ENCODE measurements around the gene CYB561D1.

CYB561D1 gene

GRCh38 chr1:109490934-109491302 is 3.0 kb upstream of the CYB561D1 start:
- TF ChIP-seq, protein P1, sequence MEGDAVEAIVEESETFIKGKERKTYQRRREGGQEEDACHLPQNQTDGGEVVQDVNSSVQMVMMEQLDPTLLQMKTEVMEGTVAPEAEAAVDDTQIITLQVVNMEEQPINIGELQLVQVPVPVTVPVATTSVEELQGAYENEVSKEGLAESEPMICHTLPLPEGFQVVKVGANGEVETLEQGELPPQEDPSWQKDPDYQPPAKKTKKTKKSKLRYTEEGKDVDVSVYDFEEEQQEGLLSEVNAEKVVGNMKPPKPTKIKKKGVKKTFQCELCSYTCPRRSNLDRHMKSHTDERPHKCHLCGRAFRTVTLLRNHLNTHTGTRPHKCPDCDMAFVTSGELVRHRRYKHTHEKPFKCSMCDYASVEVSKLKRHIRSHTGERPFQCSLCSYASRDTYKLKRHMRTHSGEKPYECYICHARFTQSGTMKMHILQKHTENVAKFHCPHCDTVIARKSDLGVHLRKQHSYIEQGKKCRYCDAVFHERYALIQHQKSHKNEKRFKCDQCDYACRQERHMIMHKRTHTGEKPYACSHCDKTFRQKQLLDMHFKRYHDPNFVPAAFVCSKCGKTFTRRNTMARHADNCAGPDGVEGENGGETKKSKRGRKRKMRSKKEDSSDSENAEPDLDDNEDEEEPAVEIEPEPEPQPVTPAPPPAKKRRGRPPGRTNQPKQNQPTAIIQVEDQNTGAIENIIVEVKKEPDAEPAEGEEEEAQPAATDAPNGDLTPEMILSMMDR (IDR thresholded peaks at IDR 0.05; ENCODE audit: borderline replicate concordance, control extremely low read depth, extremely low read depth, insufficient read depth, missing control alignments), result no peak
- in situ Hi-C loops (cut with MboI; ENCODE audit: low sequenced_read_pairs, unreplicated experiment), result no loop called here
- DNase-seq (ENCODE audit: low spot score), result no peak

GRCh38 chr1:109491372-109491771 is 2.5 kb upstream of the CYB561D1 start:
- DNase-seq (ENCODE audit: low spot score), result no peak
- in situ Hi-C loops (cut with MboI; ENCODE audit: low sequenced_read_pairs, unreplicated experiment), result no loop called here
- TF ChIP-seq, protein P1 (IDR thresholded peaks at IDR 0.05; ENCODE audit: borderline replicate concordance, control extremely low read depth, extremely low read depth, insufficient read depth, missing control alignments), result no peak

GRCh38 chr1:109492779-109493178 is 1.1 kb upstream of the CYB561D1 start:
- in situ Hi-C loops (cut with MboI; ENCODE audit: low sequenced_read_pairs, unreplicated experiment), result no loop called here
- TF ChIP-seq, protein P1 (IDR thresholded peaks at IDR 0.05; ENCODE audit: borderline replicate concordance, control extremely low read depth, extremely low read depth, insufficient read depth, missing control alignments), result no peak
- DNase-seq (ENCODE audit: low spot score), result no peak

DNA sequence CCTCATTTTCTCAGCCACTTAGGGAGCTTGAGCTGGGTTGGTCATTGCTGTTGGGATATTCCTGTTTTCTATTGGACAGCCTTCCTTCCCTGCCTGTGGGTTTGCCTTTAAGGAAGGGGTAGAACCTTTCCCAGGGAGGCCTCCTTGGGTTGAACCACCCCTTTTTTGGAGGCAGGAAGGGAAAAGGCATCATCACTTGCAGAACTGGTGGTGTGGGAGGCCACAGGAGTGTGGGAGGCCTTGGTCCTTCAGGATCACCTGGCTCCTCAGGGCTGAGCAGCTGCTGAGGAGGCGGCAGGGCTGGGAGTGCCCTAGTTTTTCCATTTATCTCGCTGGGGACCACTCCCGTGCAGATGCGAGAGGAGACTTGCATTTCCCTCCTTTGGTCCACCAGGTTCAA is 667 bp upstream of the CYB561D1 start:
- DNase-seq (ENCODE audit: low spot score), result no peak
- in situ Hi-C loops (cut with MboI; ENCODE audit: low sequenced_read_pairs, unreplicated experiment), result no loop called here
- TF ChIP-seq, protein P1 (IDR thresholded peaks at IDR 0.05; ENCODE audit: borderline replicate concordance, control extremely low read depth, extremely low read depth, insufficient read depth, missing control alignments), result no peak

DNA sequence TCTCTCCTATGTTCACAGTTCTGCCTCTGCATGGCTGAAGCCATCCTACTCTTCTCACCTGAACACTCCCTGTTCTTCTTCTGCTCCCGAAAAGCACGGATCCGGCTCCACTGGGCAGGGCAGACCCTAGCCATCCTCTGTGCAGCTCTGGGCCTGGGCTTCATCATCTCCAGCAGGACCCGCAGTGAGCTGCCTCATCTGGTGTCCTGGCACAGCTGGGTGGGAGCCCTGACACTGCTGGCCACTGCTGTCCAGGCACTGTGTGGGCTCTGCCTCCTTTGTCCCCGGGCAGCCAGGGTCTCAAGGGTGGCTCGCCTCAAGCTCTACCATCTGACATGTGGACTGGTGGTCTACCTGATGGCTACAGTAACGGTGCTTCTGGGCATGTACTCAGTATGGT is 1.8 kb downstream of the CYB561D1 start:
- no peak for DNase-seq (ENCODE audit: low spot score)
- in situ Hi-C loops (cut with MboI; ENCODE audit: low sequenced_read_pairs, unreplicated experiment), result loop anchor here (5.0 kb wide), 1 partner anchor 37 kb away; no protein-coding TSS in a partner anchor
- TF ChIP-seq, protein P1 (IDR thresholded peaks at IDR 0.05; ENCODE audit: borderline replicate concordance, control extremely low read depth, extremely low read depth, insufficient read depth, missing control alignments), result no peak

GRCh38 chr1:109497449-109498160 is 3.7 kb downstream of the CYB561D1 start:
- TF ChIP-seq, protein P1 (IDR thresholded peaks at IDR 0.05; ENCODE audit: borderline replicate concordance, control extremely low read depth, extremely low read depth, insufficient read depth, missing control alignments), result no peak
- DNase-seq (ENCODE audit: low spot score), result no peak
- in situ Hi-C loops (cut with MboI; ENCODE audit: low sequenced_read_pairs, unreplicated experiment), result loop anchor here (5.0 kb wide), 1 partner anchor 35 kb away; no protein-coding TSS in a partner anchor
